RPMI8226 (cell line): ENCODE measurements around the gene ZNF438.
"Not testable (repeated sequence)": the region's sequence is repeated elsewhere in the genome, so short reads cannot be mapped to it uniquely, and the experiment has no call there.

ENCODE experiments used
- DNase-seq: peaks from one replicate; pipeline ENCODE4 v3.0.0-alpha.2; 2015

Gene ZNF438

DNA sequence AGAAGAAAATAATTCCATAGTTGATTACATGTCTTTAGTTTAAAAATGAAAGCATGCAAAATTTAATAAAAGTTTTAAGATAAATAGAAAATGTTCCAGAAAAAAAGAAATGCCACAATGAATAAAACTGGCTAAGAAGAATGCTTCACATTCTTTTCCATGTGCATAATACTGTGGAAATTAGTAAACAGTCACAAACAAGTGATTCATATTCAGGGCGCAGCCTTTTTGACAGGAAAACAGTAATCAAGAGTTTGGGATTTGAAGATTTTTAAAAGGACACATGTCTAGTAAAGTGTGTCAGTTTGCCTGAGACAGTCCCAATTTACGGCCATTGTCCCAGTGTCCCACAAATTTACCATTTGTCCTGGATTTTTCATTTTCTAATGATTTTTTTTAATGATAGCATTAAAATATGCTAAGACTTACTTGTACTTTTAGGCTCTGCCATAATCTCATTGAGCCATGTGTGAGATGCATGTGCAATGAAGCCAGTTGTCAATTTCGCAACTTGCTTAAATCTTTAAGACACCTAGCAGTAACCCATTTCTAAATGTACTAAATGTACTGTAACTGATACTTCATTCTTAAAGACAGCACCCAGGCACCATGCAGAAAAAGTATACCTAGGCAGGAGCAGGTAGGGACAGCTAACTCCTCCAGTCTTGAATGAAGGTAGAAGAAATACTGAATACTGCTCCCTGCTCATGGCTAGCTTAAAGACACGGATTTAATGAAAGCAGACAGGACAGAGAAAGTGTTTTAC, 46.9 kb downstream of the ZNF438 start:
- DNase-seq: no peak

DNA sequence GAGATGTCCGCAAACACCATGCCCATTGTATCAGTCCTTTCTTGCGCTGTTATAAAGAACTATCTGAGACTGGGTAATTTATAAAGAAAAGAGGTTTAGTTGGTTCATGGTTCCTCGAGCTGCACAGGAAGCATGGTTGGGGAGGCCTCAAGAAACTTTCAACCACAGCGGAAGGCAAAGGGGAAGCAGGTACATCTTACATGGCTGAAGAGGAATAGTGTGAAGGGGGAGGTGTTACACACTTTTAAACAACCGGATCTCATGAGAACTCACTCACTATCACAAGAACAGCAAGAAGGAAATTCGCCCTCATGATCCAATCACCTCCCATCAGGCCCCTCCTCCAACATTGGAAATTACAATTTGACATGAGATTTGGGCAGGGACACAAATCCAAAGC, 48.5 kb downstream of the ZNF438 start:
- DNase-seq: not testable (repeated sequence)

DNA sequence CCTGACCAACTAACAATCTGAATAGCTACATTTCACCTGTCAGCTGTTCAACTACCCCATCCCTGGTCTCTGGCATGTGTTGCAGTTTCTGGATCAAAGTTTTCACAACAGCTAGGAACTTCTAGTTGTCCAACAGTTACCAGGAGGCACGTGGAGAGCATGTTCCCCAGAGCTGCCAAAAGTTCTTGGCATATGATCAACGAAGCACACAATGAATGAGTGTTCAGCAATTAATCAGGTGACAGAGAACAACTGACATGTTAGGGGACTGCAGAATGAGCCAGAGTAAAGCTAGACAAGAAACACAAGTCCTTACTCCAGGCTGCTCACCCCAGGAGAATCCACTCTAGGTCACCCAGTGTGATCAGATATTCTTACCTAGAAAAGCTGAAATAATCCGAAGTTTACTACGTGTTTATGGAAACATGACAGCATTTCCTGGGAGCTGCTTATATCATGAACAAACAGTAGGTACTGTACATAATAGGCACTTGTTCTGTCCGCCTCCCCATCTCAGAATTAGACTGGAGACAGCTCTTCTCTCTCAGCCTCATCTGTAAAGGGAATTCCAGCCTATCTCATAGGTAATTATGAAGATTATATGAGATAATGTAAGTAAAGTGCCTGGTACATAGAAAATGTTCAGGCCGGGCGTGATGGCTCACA, 50.6 kb downstream of the ZNF438 start:
- peak; percentile 12 for DNase-seq

DNA sequence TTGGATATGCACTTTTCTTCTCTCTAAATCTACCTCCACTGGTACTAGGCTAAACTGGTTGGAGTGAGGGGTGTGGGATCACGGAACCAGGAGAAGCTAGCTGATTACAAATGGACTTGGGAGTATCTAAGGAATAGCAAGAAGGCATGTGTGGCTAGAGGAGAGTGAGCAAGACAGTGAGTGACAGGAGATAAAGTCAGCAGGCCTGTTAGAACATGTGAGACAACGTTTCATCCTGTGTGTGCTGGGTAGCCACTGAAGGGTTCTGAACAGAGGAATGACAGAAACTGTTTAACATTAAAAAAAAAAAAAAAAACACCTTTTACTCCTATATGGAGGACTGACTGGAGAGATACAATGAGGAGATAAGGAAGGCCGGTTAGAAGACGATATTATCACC, 51.7 kb downstream of the ZNF438 start:
- no peak for DNase-seq

DNA sequence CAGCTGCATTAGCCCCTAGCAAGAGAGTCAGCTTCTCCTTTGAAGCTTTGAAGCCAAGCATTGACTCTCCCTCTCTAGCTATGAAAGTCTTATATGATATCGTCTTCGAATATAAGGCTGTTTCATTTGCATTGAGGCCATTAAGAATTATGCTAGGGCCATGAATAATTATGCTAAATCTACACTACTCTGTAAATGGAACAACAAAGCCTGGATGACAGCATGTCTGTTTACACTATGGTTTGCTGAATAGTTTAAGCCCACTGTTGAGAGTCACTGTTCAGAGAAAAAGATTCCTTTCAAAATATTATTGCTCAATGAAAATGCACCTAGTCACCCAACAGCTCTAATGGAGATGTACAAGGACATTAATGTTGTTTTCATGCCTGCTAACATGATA, 52.8 kb downstream of the ZNF438 start:
- no peak for DNase-seq

DNA sequence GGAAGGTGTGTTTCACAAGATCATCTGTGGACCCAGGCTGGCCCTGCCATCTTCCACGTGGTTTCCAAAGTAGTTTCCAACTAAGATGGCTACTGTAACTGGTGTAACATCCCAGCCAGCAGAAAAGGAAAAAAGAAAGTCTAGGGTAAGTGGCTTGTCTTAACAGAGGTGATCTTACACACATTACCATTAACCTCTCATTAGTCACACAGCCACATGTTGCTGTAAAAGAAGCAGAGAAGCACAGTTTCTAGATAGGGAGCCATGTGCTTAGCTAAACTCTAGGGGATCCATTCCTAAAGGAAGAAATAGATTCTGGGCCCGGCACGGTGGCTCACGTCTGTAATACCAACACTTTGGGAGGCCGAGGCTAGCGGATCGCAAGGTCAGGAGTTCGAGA, 54.3 kb downstream of the ZNF438 start:
- DNase-seq: no peak

DNA sequence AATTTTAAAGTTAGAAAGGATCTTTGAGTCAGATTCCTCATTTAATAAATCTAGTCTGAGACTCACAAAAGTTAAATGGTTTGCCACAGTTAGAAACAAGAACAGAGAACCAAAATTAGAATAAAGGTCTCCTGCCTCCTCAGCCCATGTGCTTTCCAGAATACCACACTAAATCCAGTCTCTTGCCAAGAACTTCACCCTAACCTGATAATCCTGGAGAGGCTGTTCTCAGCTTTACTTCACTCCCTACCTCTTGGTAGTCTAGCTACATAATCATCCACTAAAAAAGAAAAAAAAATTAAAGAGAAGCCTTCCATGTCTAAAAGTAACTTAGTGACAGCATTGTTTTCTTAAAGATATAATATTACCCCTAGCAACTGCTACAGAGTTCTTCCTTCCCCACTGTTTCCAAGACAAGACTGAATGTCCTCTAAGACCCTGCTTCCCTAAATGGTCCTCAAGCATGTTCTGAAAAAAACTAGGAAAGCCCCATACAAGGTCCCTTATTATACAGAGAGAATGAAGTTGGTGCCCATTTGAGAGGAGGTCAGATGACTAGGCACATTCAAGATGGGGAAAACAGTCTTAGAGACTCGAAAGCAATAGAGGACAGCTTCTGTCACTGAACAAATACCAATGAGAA, 56.8 kb downstream of the ZNF438 start:
- DNase-seq: no peak

DNA sequence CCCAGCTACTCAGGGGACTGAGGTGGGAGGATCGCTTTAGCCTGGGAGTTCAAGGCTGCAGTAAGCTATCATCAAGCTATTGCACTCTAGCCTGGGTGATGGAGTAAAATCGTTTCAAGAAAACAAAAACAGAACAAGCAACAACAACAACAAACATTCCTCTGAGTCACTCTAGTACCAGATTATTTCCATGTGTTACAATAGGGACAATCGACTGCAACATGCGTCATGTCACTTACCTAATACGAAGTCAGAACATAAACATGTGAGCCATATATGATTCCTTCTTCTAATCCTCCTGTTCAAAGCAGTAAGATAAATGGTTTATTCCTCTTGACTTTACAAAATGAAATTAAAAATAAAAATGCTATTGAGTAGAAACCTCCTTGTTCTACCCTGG, 57.3 kb downstream of the ZNF438 start:
- no peak for DNase-seq

DNA sequence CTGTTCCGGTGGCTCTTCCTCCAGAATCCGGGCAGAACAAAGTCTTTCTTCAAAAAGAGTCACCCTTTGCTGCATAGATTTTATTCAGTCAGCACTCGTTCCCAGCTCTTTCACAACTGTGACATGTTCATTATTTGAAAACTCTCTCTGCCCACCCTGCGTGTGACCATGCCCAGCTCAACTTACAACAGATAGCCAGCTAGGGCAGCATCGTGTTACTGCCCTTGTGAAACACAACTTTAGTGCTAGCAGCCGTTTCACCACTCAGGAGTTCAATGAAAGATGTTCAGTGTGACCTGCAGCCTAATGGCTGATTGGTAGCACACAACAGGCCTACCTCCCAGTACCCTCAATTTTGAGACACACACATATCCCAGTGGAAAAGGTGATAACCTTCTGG, 57.9 kb downstream of the ZNF438 start:
- DNase-seq: no peak

DNA sequence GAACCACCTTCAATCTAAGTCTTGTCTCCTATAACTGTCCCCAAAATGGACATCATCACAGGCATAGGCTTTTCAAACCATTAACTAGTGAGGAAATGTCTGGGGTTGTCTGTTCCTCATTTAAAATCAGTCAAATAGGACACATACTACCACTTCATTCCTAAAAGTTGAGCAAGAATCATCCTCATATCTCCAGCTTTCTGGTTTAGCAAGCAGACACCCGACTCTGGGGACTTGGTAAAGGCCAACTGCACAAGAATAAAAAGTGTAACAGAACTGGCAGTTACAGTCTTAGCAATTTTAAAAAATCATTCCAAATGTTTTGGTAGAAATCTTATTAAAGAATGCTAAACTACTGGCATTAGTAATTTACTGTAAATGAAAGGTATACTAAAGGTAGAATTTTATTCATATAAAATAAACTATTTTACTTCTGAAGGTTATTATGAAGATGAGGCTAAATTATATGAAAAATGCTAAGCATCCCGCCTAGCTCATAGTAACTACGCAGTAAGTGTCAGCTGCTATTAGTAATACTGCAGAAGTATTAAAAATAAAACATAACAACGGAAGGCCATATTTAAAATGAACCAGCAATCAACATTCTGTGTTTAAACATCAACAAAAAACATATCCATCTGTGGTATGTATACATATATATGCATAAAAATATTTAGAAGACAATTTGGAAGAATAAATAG, 60.8 kb downstream of the ZNF438 start:
- no peak for DNase-seq

DNA sequence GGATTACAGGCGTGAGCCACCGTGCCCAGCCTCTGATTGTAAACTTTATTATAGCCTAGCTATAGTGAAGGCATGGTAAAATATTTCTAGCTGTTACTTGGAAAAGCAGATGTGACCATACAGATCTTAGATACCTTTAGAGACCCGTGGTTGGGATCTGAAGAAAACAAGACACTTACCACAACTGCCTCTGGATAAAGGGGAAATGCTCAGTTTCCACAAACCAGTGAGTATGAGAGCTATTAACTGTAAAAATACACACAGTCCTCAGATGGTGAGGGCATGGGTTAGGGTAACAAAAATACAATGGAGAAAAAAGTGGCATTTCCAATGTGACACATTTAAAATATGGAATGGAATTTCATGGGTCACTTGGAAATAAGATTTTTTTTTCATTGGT, 63.0 kb downstream of the ZNF438 start:
- no peak for DNase-seq

DNA sequence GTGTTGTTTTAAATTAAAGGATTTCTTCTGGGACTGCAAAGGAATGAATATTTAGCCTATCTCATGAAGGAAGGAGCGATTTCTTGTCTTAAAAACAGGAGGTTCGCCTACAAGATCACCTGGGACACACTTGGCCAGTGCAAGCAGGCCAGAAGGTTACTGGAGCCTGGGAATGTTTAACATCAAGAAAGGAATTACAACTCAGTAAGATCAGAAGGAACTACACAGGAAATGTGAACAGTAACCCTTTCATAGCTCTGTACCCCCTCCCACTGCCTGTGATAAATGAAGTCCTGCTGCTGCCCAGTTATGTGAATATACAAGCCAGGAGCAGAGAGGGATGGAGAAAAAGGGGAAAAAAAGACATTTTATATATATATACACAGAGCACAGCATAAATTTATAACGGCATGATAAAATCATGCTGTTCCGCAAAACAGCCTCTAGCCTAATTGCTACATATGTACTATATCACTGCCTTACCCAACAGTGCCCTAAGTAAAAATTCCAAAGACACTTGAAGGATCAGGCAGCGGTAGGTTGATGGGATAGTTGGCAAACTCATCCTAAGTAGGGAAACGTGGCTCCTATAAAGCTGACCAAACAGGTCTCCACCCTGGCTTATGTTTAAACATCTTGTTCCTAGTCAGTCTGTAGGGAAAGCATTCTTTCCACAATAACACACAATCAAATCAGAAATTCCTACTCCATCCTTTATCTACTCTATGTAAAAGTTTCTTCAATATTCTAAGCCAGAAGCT, 63.8 kb downstream of the ZNF438 start:
- DNase-seq: no peak

DNA sequence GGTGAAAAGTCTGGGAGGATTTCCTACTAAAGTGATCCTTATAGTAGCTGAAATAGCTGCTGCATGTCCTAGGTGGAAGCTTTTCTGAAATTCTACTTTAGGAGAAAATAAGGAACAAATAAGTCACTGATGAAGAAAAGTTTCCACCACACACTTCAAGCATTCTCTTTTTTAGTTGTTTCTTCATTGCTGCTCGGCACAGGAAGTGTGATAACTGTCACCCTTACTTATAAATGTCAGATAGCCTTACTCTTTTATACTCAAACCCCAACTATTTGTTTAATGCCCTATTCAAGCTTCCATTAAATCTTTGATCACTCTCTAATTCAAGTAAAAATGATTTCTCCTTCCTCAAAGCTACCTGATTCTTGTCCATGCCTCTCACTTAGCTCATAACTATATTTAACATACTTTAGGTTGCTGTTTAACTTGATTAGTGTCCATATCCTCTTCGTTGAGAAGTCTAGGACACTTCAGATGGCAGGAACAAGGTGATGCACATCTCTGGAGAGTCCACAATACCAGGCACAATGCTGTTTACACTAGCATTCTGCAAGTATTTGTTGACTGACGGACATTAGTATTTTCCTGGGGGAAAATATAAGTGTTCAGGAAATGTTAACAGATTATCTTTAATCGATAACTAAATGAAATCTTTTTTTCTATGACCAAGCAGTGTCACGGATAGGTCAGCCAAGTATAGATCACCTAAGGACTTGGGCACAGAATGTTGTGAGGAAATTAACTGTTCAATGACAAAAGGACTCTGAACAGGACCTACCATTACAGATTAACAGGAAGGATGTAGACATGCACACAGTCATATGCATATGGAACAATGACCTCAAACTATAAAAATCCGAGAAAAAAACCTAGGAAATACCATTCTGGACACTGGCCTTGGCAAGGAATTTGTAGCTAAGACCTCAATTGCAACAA, 67.4 kb downstream of the ZNF438 start:
- no peak for DNase-seq

DNA sequence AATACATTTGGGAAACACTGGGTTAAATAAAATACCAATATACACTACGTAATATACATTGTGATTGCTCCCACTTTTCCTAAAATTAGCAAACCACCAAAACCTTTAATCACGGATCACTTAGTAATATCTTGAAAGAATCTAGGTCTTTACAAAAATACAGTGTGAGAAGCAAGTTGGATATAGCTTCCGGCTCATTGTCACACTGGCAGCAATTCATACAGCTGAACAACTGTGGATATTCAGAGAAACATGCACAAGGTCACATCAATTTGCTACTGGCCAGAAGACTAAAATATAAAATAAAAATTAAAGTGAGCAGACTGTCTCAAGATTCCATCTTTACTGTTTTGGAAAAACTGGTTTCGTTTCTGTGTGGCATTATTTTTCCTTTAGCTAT, 69.1 kb downstream of the ZNF438 start:
- no peak for DNase-seq

DNA sequence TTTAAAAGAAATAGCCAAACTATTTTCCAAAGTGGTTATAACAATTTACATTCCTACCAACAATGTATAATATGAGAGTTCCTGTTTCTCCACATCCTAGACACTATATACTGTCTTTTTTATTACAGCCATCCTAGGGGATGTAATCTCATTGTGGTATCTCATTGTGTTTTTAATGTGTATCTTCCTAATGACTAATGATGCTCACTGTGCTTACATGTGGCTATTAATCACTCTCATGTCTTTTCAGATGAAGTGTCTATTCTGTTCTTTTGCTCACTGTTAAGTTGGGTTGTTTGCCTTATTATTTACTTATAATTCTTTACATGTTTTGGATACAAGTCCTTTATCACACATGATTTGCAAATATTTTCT, 71.8 kb downstream of the ZNF438 start:
- no peak for DNase-seq

DNA sequence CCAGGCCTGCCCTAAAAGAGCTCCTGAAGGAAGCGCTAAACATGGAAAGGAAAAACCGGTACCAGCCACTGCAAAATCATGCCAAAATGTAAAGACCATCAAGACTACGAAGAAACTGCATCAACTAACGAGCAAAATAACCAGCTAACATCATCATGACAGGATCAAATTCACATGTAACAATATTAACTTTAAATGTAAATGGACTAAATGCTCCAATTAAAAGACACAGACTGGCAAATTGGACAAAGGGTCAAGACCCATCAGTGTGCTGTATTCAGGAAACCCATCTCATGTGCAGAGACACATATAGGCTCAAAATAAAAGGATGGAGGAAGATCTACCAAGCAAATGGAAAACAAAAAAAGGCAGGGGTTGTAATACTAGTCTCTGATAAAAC, 82.4 kb downstream of the ZNF438 start:
- not testable (repeated sequence) for DNase-seq

DNA sequence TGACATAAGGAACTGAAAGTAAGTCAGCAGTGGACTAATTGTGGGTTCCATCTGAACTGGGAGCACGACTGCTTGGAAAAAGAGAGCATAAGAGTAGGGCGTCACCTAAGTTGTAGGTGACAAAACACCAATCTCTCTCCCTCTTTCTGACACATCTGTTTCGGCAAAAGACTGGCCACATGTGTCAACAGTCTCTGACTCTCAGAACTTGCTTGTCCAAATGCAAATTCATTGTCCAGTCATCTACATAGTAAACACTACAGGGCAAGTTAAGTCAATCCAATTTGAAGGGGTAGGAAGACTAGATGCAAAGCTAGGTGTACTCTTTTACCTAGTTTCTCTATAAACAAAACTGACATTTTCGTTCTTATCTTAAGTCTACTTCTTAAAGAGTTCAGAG, 87.7 kb downstream of the ZNF438 start:
- DNase-seq: no peak

DNA sequence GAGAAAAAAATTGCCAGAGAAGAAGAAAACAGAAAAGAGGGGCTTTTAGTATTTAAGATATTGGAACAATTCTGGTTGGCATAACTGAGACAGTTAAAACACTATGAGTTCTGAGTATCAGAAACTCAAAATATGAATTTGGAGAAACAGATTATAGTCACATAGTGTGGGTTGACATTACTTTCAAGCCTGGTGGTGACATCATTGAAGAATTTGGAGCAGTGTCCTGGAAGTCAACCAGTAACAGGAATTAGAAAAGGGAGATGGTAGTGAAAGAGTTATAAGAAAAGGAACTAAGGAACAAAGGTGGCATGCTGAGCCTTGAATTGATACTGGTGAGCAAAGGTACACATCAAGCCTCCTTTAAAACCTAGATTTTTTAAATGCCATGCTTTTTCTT, 88.2 kb downstream of the ZNF438 start:
- no peak for DNase-seq

DNA sequence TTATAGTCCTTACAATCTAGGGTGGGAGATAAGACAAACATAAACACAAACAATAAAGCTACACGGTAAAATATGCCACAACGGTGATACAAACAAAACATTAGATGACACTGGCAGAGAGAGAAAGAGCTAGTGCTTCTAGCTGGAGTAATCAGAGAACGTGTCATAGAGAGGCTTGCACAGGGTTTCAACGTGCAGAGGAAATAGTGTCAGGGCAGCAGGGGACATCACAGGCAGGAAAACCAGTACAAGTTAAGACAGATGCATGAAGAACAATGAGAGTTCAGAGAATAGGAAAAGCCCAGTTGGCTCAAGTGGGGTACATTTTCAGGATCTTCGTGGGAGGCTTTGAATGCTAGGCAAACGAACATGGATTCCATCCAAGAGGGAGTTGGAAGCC, 91.4 kb downstream of the ZNF438 start:
- no peak for DNase-seq

DNA sequence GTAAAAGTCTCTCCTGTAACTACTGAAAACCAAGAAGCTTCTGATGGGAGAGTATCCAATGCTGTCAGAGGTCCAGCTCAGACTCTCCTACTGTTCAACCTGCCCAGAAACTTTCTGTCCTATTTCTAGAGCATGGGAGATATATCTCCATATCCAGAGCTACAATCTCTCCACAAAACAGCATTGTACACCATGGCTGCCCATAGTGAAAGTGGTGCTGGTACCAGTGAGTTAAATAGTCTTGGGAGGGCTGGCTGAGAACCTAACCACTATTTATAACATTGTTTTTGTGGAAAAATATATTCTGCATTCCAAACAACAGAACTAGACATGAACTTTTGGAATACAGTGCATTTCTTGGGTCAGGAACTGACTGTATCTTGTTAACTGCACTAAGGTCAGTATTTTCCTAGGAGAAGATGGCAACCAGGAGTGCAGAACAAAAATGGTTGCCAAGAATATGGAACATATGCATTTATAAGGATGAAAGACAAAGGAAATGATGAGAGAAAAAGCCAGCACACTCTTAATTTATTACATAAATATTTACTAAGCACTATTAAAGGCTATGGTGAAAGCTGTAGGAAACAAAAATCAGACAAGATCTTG, 91.9 kb downstream of the ZNF438 start:
- no peak for DNase-seq

DNA sequence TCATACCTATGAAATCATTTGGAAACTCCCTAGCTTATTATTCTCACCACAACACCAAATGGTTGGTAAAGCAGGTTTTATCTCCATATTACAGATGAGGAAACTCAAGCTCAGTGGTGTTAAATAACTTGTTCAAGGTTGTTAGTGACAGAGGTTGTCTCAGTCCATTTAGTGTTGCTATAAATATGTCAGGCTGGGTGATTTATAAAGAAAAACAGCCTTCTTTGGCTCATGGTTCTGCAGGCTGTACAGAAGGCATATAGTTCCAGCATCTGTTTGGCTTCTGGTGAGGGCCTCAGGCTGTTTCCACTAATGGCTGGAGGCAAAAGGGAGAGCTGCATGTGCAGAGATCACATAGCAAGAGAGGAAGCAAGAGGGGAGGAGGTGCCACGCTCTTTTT, 96.6 kb downstream of the ZNF438 start:
- DNase-seq: no peak
